ENCODE measurements around the gene OVOL1. TPM values are rescaled to one million over a fixed set of nuclear protein-coding genes. Genes with fewer than 3 reads are reported as not detected.
"Not testable (repeated sequence)": the region's sequence is repeated elsewhere in the genome, so short reads cannot be mapped to it uniquely, and the experiment has no call there.

OVOL1 gene
- total RNA-seq, 2 donors from 2014 or later: 0.27 TPM; not detected in 1

DNA sequence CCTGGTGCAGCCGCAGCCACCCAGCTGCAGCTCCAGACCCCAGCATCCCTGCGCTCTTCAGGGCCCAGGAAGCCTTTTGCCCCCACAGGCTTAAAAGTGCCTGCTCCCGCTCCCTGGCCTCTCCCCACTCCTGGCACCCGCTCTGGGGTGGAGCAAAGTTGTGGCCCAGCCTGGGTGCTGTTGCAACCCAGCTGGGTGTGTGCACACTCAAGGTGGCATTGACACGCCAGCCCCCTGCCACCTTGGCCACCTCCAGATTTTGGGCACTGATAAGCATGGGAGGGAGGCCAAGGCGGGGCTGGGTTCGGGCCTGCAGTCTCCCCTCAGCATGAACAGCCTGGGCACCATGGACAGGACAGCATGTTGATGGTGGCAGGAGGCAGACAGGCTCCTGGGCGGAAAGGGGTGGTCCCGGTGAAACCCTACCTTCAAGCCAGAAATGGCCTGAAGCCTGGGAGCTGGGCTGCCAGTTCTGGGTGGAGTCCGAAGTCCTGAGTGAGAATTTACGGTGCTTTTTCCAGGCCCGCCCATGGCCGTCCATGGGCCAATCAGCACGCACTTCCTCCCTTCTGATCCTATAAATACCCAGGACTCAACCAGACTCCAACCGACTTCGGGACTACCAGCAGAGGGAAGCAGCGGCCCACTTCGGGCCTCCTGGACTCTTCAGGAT lies 42.7 kb upstream of the OVOL1 start:
- TF ChIP-seq, protein P1, sequence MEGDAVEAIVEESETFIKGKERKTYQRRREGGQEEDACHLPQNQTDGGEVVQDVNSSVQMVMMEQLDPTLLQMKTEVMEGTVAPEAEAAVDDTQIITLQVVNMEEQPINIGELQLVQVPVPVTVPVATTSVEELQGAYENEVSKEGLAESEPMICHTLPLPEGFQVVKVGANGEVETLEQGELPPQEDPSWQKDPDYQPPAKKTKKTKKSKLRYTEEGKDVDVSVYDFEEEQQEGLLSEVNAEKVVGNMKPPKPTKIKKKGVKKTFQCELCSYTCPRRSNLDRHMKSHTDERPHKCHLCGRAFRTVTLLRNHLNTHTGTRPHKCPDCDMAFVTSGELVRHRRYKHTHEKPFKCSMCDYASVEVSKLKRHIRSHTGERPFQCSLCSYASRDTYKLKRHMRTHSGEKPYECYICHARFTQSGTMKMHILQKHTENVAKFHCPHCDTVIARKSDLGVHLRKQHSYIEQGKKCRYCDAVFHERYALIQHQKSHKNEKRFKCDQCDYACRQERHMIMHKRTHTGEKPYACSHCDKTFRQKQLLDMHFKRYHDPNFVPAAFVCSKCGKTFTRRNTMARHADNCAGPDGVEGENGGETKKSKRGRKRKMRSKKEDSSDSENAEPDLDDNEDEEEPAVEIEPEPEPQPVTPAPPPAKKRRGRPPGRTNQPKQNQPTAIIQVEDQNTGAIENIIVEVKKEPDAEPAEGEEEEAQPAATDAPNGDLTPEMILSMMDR (IDR thresholded peaks at IDR 0.05): no peak
- no peaks in the 10 kb centered on the region for H3K4me1 ChIP-seq (ENCODE audit: control insufficient read depth in 1 of 2, low read depth in 2 of 2)
- no peaks in the 10 kb centered on the region for H3K36me3 ChIP-seq
- ATAC-seq (ENCODE audit: insufficient number of reproducible peaks, low FRiP score, low read depth) (no peak), DNase-seq (ENCODE audit: low spot score) (no peak)
- no peaks in the 10 kb centered on the region for H3K9me3 ChIP-seq
- no peak overlapping the region for H3K27ac ChIP-seq
- no peak overlapping the region for H3K4me3 ChIP-seq
- H3K27me3 ChIP-seq (replicated peaks; ENCODE audit: insufficient read depth): no peaks in the 10 kb centered on the region

DNA sequence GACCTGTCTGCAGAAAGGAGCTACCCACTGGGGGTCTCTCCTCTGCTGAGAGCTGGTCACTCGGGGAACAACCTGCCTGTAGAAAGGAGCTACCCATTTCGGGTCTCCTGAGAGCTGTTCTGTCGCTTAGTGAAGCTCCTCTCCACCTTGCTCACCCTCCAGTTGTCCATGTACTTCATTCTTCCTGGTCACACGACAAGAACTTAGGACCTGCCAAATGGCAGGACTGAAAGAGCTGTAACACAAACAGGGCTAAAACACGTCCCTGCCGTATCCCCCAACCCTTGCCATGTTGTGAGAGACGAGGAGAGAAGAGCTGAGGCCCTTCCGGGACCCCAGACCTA lies 42.2 kb upstream of the OVOL1 start:
- no peak for ATAC-seq (ENCODE audit: insufficient number of reproducible peaks, low FRiP score, low read depth)
- no peaks in the 10 kb centered on the region for H3K4me1 ChIP-seq (ENCODE audit: control insufficient read depth in 1 of 2, low read depth in 2 of 2)
- H3K9me3 ChIP-seq: no peaks in the 10 kb centered on the region
- H3K36me3 ChIP-seq: no peaks in the 10 kb centered on the region
- no peak for DNase-seq (ENCODE audit: low spot score)
- TF ChIP-seq, protein P1 (IDR thresholded peaks at IDR 0.05): no peak
- no peak overlapping the region for H3K4me3 ChIP-seq
- no peaks in the 10 kb centered on the region for H3K27me3 ChIP-seq (replicated peaks; ENCODE audit: insufficient read depth)
- H3K27ac ChIP-seq: no peak overlapping the region

DNA sequence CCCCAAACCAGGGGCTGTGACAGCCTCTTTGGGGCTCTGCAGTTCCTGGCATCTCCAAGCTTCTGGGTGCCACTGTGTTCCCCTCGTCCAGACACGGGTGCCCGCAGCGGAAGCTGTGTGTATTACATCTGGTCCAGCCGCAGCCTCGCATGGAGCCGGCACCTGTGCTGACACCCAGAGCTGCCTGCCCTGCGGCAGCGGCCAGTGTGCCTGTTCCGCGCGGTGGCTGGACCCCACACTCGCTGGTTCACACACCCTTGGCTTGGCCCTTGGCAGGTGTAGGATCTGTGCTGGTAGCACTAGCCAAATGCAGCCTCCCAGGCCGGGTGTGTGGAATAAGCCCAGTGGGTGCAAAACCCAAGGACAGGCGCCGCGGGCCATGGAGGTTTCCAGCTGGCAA lies 41.8 kb upstream of the OVOL1 start:
- Histone ChIP-seq H3K4me3 (no peak overlapping the region), H3K36me3 (no peaks in the 10 kb centered on the region), H3K27ac (no peak overlapping the region), H3K27me3 (replicated peaks; ENCODE audit: insufficient read depth) (no peaks in the 10 kb centered on the region), H3K4me1 (ENCODE audit: control insufficient read depth in 1 of 2, low read depth in 2 of 2) (no peaks in the 10 kb centered on the region), H3K9me3 (no peaks in the 10 kb centered on the region)
- TF ChIP-seq, protein P1 (IDR thresholded peaks at IDR 0.05): no peak
- DNase-seq (ENCODE audit: low spot score) (no peak), ATAC-seq (ENCODE audit: insufficient number of reproducible peaks, low FRiP score, low read depth) (no peak)

DNA sequence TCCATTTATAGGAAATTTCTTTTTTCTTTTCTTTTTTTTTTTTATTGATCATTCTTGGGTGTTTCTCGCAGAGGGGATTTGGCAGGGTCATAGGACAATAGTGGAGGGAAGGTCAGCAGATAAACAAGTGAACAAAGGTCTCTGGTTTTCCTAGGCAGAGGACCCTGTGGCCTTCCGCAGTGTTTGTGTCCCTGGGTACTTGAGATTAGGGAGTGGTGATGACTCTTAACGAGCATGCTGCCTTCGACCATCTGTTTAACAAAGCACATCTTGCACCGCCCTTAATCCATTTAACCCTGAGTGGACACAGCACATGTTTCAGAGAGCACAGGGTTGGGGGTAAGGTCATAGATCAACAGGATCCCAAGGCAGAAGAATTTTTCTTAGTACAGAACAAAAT lies 24.7 kb upstream of the OVOL1 start:
- H3K27me3 ChIP-seq (replicated peaks; ENCODE audit: insufficient read depth); H3K4me1 ChIP-seq (ENCODE audit: control insufficient read depth in 1 of 2, low read depth in 2 of 2); H3K27ac ChIP-seq; DNase-seq (ENCODE audit: low spot score); H3K36me3 ChIP-seq; H3K9me3 ChIP-seq; H3K4me3 ChIP-seq; ATAC-seq (ENCODE audit: insufficient number of reproducible peaks, low FRiP score, low read depth): not testable (repeated sequence)

DNA sequence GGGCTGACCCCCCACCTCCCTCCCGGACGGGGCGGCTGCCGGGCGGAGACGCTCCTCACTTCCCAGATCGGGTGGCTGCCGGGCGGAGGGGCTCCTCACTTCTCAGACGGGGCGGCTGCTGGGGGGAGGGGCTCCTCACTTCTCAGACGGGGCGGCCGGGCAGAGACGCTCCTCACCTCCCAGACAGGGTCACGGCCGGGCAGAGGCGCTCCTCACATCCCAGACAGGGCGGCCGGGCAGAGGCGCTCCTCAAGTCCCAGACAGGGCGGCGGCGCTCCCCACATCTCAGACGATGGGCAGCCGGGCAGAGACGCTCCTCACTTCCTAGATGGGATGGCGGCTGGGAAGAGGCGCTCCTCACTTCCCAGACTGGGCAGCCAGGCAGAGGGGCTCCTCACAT lies 24.0 kb upstream of the OVOL1 start:
- H3K27me3 ChIP-seq (replicated peaks; ENCODE audit: insufficient read depth); H3K4me3 ChIP-seq; H3K36me3 ChIP-seq; ATAC-seq (ENCODE audit: insufficient number of reproducible peaks, low FRiP score, low read depth); H3K27ac ChIP-seq; H3K4me1 ChIP-seq (ENCODE audit: control insufficient read depth in 1 of 2, low read depth in 2 of 2); DNase-seq (ENCODE audit: low spot score); H3K9me3 ChIP-seq: not testable (repeated sequence)

DNA sequence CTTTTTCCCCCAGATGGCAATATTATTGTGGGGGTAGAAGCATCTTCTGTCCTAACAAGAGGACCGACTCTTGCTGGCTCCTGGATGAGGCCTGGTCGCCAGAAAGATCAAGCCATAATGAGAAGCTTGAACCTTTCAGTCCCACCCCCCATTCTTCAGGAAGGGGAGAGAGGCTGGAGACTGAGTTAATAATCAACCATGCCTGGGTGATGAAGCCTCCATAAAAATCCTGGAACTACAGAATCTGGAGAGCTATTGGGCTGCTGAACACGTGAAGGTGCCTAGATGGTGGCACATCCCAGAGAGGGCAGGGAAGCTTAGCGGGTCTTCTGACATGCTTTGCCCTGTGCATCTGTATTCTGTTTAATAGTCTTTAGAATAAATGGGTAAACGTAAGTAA lies 22.4 kb upstream of the OVOL1 start:
- Histone ChIP-seq H3K4me1 (ENCODE audit: control insufficient read depth in 1 of 2, low read depth in 2 of 2) (peaks cover 0 to 2% of the 10 kb centered on the region in 2 donors), H3K4me3 (no peak overlapping the region), H3K9me3 (no peaks in the 10 kb centered on the region), H3K36me3 (no peaks in the 10 kb centered on the region), H3K27ac (no peak overlapping the region), H3K27me3 (replicated peaks; ENCODE audit: insufficient read depth) (no peaks in the 10 kb centered on the region)
- no peak for ATAC-seq (ENCODE audit: insufficient number of reproducible peaks, low FRiP score, low read depth)
- TF ChIP-seq, protein P1 (IDR thresholded peaks at IDR 0.05): no peak
- no peak for DNase-seq (ENCODE audit: low spot score)
